GM12891 (cell line): ENCODE measurements around the gene CACNA1G.

Experiments used
- PAX5 ChIP-seq: IDR thresholded peaks from 2 replicates; pipeline ENCODE4 v1.6.1; 2011; ENCODE audit warnings: low read length, moderate library complexity, mild to moderate bottlenecking; ENCODE audit not compliant: insufficient read depth, severe bottlenecking
- POLR2A ChIP-seq: IDR thresholded peaks from 2 replicates; pipeline ENCODE4 v1.6.1; 2011; ENCODE audit warnings: low read depth, low read length, control low read depth
- POLR2AphosphoS5 ChIP-seq: IDR thresholded peaks from 2 replicates; pipeline ENCODE4 v1.6.1; 2011; ENCODE audit warnings: low read depth, low read length, control low read depth
- POU2F2 ChIP-seq: IDR thresholded peaks from 2 replicates; pipeline ENCODE4 v1.6.1; 2011; ENCODE audit warnings: low read depth, mild to moderate bottlenecking, control low read depth, low read length, moderate library complexity
- SPI1 ChIP-seq: IDR thresholded peaks from 2 replicates; pipeline ENCODE4 v1.6.1; 2011; ENCODE audit warnings: low read depth, low read length, control low read depth
- TAF1 ChIP-seq: IDR thresholded peaks from 2 replicates; pipeline ENCODE4 v1.6.1; 2011; ENCODE audit warnings: low read depth, low read length, control low read depth

DNA sequence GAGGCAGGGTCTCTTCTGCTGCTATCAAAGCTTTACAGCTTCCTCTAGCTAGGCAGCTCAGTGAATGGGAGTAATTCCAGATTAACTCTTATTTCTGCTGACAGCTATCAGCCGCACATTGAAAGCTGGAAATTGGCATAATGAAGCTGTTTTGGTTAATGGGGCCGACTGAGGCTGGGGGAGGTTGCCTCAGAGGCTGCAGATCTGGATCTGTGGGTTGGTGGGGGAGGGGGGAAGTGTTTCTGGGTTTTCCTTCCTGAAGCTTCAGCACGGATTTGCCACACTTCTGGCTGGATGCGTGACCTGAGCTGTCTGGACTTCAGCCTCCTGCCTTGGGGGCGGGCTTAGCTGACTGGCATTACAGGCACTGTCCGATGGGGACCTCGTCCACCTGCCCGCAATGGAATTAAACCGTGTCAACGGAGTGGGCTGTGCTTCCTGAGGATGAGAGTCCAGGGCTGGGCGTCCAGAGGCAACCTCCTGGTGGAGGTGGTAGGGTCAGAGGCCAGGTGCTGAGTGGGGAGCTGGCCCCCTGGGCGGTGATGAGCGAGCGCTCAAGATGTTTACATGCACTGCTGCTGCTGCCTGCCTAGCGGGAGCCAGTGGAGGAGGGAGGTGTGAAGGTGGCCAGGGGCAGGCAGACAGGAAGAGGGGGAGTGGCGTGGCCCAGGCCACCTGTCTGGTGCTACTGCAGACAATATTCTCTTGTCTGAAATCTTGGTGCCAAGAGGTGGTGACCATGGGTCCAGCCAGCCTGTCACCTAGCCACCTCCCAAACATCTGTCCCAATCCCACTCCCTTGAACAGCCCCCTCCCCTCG is 67.5 kb downstream of the CACNA1G start:
- TF ChIP-seq POLR2A (no peak), TAF1 (no peak), POLR2AphosphoS5 (no peak), SPI1 (no peak), PAX5 (no peak), POU2F2 (no peak)
